Right forelimb (tissue), 1 donor: ENCODE data around the gene SAMD4B.
"Not testable (repeated sequence)": the region's sequence is repeated elsewhere in the genome, so short reads cannot be mapped to it uniquely, and the experiment has no call there.

ENCODE experiments used
- DNase-seq: peaks from one replicate; pipeline ENCODE4 v3.0.0-alpha.2; 2018

Gene SAMD4B

DNA sequence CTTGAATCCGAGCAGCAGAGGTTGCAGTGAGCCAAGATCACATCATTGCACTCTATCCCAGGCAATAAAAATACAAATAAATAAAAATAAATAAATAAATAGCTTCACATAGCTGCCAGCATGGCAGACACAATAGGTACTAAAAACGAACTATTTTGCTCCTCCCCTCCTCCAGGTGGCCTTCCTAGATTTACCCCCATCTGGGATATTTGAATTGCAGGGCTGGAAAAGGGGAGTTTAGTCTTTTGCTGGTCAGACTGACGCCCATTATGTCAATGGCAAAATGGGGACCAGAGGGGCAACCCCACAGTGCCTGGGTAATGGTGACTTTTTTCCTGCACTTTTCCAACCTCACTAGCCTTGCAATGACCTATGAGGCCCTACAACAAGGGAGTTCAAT, 5.7 kb upstream of the SAMD4B start:
- no peak for DNase-seq

DNA sequence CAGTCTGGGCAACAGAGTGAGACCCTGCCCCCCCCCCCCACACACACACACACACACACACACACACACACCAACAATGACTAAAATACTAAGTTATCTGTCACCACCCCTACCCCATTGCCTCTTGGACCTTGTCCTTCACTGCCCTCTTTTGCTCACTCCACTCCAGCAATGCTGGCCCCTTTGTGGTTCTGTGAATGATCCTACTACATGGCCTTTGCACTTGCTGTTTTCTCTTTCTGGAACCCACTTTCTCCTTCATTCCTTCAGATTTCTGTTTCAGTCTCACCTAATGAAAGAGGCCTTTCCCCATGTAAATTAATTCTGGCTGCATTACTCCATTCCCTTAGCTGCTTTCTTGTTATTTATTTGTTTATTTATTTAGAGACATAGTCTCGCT, 2.5 kb upstream of the SAMD4B start:
- DNase-seq = no peak

DNA sequence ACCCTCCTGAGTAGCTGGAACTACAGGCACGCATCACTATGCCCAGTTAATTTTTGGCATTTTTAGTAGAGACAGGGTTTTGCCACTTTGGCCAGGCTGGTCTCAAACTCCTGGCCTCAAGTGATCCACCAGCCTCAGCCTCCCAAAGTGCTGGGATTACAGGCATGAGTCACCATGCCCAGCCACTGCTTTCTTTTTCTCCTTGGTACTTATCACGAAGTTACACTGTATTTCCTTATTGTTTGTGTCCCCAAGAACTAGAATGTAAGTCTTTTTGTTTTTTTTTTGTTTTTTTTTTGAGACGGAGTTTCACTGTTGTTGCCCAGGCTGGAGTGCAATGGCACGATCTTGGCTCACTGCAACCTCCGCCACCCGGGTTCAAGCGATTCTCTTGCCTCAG, 2.1 kb upstream of the SAMD4B start:
- DNase-seq = not testable (repeated sequence)

DNA sequence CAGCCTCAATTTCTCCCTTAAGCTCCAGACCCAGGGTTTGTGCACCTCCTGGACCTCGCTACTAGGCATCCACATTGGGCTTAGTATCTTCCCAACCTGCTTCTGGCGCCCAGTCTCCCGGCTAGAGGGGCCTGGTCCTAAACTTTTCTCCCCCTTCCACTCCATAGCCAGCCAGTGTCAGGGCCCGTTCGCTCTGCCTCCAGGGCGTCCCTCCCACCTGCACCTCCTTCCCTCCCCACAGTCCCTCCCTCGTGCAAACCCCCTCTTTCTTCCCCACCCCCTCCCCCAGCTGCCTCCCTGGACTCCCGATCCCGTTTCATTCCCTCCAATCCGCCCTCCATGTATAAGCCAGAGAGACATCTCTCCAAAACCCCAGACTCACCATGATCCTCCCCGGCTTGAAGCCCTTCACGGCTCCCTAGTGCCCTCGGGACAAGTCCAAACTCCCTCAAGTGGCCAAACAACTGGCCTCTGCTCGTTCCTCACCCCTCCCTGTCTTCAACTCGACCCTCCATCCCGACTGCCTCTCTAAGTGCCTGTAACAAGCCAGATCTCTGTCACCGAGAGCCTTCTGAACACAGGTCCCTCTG, 997 bp upstream of the SAMD4B start:
- DNase-seq = no peak

- DNase-seq = no peak
These were observed 555 bp downstream of the SAMD4B start for GRCh38 chr19:39342647-39343305.

DNA sequence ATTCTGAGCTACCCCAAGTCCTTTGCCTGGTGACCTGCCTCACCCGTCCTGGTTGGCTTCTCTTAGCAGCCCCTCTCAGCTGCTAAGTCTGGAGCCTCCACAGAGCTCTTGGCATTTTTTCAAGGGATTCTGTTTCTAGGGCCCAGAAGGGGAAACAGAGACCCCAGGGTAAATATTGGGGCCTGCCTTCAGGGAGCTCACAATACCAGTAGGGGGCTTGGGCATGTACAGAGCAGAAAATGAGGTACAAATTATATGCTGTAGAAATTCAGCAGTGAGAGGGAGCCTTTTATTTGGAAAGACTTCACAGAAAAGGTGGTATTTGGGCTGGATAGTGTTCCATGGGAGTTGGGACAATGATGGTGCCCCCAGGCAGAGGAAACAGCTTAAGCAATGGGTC, 3.7 kb downstream of the SAMD4B start:
- no peak for DNase-seq

DNA sequence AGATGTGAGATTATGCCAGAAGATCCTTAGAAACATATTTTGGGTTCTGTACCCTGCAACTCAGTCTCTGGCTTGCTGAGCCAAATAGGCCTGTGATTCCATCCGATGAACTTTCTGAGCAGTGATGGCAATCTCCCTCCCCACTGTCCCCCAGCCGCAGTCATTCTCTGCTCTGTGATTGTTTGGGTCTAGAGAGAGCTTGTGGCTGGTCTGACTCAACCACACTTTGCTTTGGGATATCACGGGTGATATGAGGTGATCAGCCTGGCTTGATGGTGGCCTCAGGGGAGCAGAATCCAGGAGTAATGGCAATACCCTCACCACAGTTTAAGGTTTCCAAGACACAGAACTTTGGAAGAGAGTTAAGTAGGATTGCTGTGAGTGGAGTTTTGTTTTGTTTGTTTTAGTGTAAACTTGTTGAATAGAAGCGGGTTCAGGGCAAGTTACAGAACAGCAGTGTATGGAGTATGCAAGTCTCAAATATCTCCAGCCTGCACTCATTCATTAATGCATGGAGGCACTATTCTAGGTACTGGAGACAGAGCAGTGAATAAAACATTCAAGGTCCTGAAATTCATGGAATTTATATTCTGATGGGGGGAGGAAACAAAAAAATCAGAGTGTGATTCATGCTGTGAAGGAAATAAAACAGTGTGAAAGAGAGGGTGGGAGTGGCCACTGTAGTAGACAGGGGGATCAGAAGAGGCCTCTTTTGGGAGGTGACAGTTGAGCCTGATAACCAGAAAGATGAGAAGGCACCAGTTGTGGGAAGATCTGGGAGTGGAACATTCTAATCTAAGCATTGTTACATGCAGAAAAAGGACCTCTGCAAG, 5.3 kb downstream of the SAMD4B start:
- no peak for DNase-seq

DNA sequence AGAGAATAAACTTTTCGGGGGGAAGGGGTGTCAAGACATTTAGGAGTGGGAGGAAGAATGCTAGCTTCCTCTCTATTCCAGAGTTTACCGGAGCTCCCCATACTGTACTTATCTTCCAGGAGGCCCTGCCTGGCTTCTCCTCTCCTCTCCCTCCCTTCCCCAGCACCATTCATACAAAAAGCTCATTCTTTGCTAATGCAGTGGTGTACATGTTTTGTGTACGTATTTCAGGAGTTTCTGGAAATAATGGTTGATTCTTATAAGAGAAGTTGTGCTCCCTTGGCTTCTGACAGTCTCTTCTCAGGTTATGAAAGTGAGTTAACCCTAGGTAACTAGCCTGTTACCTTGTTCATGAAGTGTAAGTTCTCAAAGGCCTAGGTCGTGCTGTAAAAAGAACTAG, 7.1 kb downstream of the SAMD4B start:
- DNase-seq = no peak

DNA sequence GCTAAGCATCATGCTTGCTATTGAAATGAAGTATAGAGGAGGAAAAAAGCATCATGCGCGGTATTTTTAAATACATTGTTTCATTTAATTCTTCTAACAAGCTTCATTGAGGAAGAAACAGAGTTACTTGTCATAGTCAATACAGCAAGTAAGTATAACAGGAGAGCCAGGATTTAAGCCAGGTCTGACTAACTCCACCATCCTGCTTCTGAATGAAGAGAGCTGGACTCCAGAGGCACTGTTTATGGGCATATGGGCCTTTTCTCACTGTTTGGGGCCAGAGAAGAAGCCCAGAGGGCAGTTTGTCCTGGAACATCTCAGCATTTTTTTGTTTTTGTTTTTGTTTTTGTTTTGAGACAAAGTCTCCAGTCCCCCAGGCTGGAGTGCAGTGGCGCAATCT, 7.9 kb downstream of the SAMD4B start:
- DNase-seq = no peak

- no peak for DNase-seq
These were observed 9.4 kb downstream of the SAMD4B start for GRCh38 chr19:39351537-39352064.

DNA sequence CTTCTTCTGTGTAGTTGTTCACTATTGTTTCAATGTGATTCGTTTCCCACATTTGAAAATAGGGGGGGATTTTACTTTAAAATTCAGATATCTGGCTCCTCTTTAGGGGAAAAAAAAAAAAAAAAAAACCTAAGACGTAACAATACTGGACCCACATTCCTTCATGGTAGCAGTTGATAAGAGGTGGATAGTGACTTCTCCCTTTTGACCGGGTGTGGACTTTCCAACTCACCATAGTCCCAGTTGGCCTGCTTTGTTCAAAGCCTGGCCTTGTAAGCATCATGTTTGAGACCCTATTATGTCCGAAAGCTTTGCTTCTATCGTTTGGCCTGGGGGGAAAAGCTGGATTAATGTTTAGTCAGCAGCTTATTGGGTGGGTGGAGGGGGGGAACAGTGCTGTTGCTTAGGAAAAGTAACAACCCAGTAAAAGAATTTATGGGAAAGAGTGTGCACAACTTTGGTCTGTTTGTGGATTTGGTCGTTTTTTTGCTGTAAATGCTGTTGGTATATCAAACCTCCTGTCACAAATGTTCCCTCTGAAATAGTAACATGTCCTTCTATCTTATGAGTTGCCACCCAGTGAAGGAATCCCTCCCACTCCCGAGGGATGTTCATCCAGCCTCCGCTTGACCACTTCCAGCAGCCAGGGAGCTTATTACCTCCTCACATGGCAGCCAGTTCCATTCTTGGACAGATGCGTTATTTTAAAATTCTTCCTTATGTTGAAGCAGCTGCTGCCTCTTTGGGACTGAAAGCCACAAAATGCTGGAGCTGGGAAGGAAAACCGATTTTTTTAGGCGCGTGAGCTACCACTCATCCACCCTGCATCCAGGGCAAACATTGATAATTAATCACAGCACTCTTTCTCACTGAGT, 10.4 kb downstream of the SAMD4B start:
- DNase-seq = no peak

DNA sequence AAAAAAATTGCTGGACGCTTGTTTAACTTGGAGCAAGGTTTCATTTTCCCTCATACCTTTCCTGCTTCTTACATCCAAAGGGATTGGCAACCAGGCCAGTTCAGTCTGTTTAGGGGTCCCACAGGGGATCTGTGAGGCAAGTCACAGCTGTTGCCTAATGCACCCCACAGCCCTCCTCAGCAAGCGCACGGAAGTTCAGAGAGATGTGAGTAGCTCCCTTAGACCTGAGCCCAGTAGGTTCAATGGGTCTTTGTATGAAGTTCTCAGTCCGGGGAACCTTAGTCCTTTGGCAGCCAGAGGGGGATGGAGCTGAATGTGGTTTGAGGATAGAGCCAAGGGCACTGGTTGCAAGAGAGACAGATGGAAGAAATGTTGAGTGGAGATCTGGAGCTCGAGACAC, 13.0 kb downstream of the SAMD4B start:
- DNase-seq = no peak

GRCh38 chr19:39356073-39356472, 13.9 kb downstream of the SAMD4B start:
- no peak for DNase-seq

GRCh38 chr19:39356647-39357046, 14.4 kb downstream of the SAMD4B start:
- no peak for DNase-seq

- no peak for DNase-seq
These were observed 16.8 kb downstream of the SAMD4B start for GRCh38 chr19:39359026-39359425.

DNA sequence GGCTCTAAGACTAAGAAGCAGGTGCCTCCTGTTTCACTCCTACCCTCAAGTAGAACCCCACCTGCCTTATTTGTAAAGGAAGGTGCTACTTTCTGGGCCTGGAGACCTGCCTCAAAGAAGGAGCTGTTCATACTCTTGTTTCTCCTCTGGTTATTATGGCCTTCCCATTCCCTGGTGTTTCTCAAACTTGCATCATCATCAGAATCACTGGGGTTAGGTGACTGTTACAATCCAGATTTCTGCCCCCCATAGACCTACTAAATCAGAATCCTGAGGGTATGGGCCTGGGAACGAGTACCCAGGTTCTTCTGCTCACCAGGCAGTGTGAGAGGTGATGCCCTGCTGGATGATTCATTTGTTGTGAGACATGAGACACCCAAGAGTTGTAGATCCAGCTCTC, 18.4 kb downstream of the SAMD4B start:
- no peak for DNase-seq

GRCh38 chr19:39362682-39363657, 20.7 kb downstream of the SAMD4B start:
- DNase-seq = no peak

- peak; percentile 69 for DNase-seq
These were observed 21.8 kb downstream of the SAMD4B start for GRCh38 chr19:39363901-39364457.

DNA sequence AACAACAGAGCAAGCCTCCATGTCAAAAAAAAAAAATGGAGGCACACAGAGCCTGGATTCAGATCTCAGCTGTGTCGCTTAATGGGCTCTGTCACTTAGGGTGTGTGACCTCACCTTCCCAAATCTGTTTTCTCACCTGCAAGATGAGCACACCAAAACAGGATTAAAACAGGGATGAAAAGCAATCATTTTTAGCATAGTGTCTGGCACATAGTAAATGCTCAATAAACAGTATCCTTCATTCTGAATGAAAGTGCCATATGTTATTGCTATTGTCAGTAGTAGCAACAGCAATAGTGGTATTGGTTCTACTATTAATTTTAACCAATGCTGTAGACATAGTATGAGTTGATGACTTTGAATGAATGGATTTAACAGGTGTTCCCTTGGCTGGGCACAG, 23.3 kb downstream of the SAMD4B start:
- no peak for DNase-seq

DNA sequence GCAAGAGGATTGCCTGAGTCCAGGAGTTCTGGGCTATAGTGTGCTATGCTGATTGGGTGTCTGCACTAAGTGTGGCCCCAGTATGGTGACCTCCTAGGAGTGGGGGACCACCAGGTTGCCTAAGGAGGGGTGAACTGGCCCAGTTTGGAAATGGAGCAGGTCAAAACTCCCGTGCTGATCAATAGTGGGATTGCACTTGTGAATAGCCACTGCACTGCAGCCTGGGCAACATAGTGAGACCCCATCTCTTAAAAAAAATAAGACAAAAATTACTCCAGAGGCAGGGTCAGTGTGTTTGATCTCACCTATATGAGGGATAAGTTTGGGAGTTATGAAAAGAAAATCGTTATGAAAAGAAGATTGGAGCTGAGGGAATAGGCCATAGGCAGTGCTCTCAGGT, 27.0 kb downstream of the SAMD4B start:
- DNase-seq = no peak

DNA sequence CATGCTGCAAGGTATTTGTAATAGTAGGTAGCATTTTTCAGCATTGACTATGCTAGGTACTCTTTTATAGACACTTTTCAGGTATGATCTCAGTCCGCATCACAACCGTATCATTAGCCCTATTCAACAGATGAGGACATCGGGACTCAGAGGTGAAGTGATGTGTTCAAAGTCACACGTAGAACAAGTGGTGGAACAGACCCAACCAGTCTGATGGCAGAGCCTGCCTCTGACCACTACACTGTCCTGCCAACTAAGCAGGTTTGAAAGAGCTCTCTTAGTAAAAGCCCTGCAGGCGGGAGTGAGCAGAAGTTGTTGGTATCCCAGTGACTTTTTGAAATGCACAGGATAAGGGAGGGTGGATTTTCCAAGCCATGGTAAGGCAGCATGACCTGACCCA, 28.5 kb downstream of the SAMD4B start:
- DNase-seq = no peak
